Fibroblast of mammary gland (primary cell): ENCODE data around the gene MGST3.
"Not testable (repeated sequence)": the region's sequence is repeated elsewhere in the genome, so short reads cannot be mapped to it uniquely, and the experiment has no call there.

Source experiments
- DNase-seq: peaks from one replicate; pipeline ENCODE4 v3.0.0-alpha.2; 2010; ENCODE audit warnings: low read depth
- H3K4me3 ChIP-seq: 2 replicates; pipeline ENCODE4 v1.5.1; 2011; ENCODE audit warnings: low read depth, mild to moderate bottlenecking, low read length, moderate library complexity; ENCODE audit not compliant: control insufficient read depth
- CTCF ChIP-seq: conservative IDR thresholded peaks from 2 replicates; pipeline ENCODE4 v1.5.1; 2011; ENCODE audit warnings: low read depth, low read length, inconsistent platforms; ENCODE audit not compliant: control insufficient read depth, insufficient read depth

The MGST3 gene

GRCh38 chr1:165671526-165671925 lies 40.5 kb downstream of the MGST3 start:
- H3K4me3 ChIP-seq, result no peak overlapping the region
- DNase-seq, result peak; percentile 49
- TF ChIP-seq CTCF, result no peak

GRCh38 chr1:165674599-165674998 lies 43.6 kb downstream of the MGST3 start:
- no peak for DNase-seq
- no peak for TF ChIP-seq CTCF
- no peak overlapping the region for H3K4me3 ChIP-seq

GRCh38 chr1:165675794-165676193 lies 44.8 kb downstream of the MGST3 start:
- no peak overlapping the region for H3K4me3 ChIP-seq
- no peak for TF ChIP-seq CTCF
- DNase-seq, result no peak

- H3K4me3 ChIP-seq, result no peak overlapping the region
- DNase-seq, result no peak
- TF ChIP-seq CTCF, result no peak
Measured at GRCh38 chr1:165678509-165678908, 47.5 kb downstream of the MGST3 start.

GRCh38 chr1:165679282-165680036 lies 48.4 kb downstream of the MGST3 start:
- no peak for DNase-seq
- TF ChIP-seq CTCF, result no peak
- H3K4me3 ChIP-seq, result no peak overlapping the region

- TF ChIP-seq CTCF, result no peak
- DNase-seq, result no peak
- H3K4me3 ChIP-seq, result no peak overlapping the region
Measured at GRCh38 chr1:165680303-165680702, 49.3 kb downstream of the MGST3 start.

GRCh38 chr1:165680773-165681172 lies 49.7 kb downstream of the MGST3 start:
- not testable (repeated sequence) for DNase-seq, H3K4me3 ChIP-seq
